HG02981 (cell line): ENCODE measurements around the gene EVX1.

Source experiments
- ATAC-seq: cut with Tn5 transposase; IDR thresholded peaks from one replicate; pipeline ENCODE4 v1.9.1; 2021; ENCODE audit warnings: mild to moderate bottlenecking, moderate library complexity; ENCODE audit not compliant: unreplicated experiment

EVX1 gene

DNA sequence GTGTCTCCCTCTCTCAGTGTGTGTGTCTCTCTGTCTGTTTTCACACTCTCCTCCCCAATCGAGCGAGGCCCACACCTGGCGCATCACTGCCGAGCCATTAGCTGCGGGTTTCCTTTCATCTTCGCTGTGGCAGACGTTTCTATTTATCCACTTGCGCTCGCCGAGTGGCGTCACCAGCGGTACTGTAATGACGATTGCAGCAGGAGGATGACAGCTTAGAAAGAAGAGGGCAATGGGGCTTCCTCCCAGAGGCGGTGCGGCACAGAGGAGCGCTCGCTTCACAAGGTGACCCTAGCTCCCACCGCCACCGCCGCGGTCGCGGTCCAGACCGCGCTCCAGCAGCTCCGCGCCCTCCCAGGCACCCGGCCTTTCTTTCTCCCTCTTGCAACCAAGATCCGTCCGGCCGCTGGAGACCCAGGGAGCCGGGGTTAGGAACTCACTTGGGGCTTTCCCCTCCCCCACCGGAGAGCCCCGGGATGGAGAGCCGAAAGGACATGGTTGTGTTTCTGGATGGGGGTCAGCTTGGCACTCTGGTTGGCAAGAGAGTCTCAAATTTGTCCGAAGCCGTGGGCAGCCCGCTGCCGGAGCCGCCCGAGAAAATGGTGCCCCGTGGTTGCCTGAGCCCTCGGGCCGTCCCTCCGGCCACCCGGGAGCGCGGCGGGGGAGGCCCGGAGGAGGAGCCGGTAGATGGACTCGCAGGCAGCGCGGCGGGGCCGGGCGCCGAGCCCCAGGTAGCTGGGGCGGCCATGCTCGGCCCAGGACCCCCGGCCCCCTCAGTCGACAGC is at the start of gene EVX1:
Gene EVX1 (plus strand): TSS at position 248 of the 785 bp plus-strand sequence. CDS start 229 bp downstream, at position 477.
- ATAC-seq, result no peak

GRCh38 chr7:27193335-27194001 is 49.1 kb upstream of the EVX1 start:
- ATAC-seq, result no peak

- ATAC-seq, result no peak
Measured at GRCh38 chr7:27194002-27194352, 48.6 kb upstream of the EVX1 start.

- ATAC-seq, result no peak
Measured at GRCh38 chr7:27194686-27195379, 47.8 kb upstream of the EVX1 start.

GRCh38 chr7:27196287-27196767 is 46.3 kb upstream of the EVX1 start:
- no peak for ATAC-seq

DNA sequence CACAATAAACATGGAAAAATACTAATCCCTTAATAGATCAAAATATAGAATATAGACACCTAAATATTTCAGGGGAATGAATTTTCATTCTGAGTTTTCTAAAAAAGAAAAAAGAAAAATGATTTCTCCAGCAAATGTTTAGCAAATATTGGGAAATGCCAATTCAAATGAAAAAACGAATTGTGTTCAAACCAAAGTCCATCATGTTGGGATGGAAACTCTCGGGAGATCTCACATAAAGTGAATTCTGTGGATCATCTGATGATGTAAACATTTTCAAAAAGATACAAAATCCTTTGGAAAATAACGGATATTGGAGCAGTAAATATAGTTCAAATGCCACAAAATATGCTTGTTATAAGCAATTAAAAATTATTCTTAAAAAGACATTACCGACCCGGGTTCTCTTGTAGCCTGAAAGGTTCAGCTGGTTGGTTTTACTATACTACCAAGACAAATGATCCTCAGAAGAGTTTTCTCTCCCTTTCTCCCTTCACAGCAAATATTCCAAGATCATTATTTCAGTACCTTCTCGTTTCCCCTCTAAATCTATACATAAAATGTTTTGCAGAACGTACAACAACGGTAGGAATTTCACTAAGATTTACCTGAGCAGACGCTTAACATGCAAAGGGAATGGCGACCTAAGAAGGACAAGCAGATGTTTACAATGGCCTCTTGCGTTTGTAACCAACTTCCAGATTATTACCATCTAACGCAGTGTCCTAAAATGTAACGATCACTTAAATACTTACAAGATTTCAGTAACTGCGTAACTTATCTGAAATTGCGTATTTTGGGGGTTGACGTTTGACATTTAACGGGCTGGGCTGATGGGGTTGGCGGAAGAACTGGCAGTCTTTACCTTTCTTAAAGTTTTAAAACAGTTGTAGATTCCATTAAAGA is 45.2 kb upstream of the EVX1 start:
- no peak for ATAC-seq

GRCh38 chr7:27198138-27198841 is 44.3 kb upstream of the EVX1 start:
- ATAC-seq, result no peak

GRCh38 chr7:27198871-27199801 is 43.5 kb upstream of the EVX1 start:
- ATAC-seq, result no peak

GRCh38 chr7:27199849-27200760 is 42.5 kb upstream of the EVX1 start, which contains the start of gene HOXA13:
Gene HOXA13, minus strand, starts transcription at chr7:27200091. Its CDS starts 14 bp downstream, at chr7:27200077.
- ATAC-seq, result no peak

- ATAC-seq, result no peak
Measured at GRCh38 chr7:27200761-27201579, 41.6 kb upstream of the EVX1 start.

DNA sequence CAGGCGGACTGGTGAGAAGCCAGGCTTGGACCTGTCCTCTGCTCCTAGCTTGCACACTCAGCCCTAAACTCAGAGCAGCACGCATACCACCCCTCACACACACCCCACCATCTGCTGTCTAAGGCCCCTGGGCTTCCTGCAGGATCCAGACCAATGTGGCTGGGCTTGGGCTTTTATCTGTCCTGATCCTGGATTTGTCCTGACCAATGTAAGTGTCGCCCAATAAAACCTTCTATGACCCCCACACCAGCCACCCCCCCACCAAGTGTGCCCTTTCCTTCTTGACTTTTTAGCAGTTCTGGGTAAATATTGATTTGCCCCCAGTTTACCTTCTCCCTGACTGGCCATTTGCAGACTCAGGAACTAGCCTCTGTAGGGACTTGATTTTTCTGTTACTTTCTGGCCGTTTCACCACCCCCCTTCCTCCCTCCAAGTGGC is 41.0 kb upstream of the EVX1 start:
- ATAC-seq, result no peak

- ATAC-seq, result no peak
Measured at GRCh38 chr7:27202018-27202861, 40.4 kb upstream of the EVX1 start.

GRCh38 chr7:27202862-27203134 is 39.8 kb upstream of the EVX1 start:
- no peak for ATAC-seq

GRCh38 chr7:27203365-27203953 is 39.1 kb upstream of the EVX1 start:
- ATAC-seq, result no peak

- ATAC-seq, result no peak
Measured at GRCh38 chr7:27203964-27204594, 38.5 kb upstream of the EVX1 start.
